ENCODE data around the gene NOLC1. TPM values are rescaled to one million over a fixed set of nuclear protein-coding genes. Genes with fewer than 3 reads are reported as not detected.
A peak's percentile ranks its signal among the peaks of the same experiment; 100 is the strongest.

Gene NOLC1
- polyA plus RNA-seq, 3 donors: 10.0 to 32.1 (median 19.3) TPM

GRCh38 chr10:102113261-102113955 lies 38.8 kb upstream of the NOLC1 start:
- WGBS (ENCODE audit: insufficient coverage): 66% methylated on average over 5 of the region's 7 CpGs
- H3K4me1 ChIP-seq (ENCODE audit: control insufficient read depth in 1 of 2, insufficient read depth in 2 of 2, low read length in 2 of 2): peaks cover 52 to 53% of the 10 kb centered on the region in 2 donors
- H3K9me3 ChIP-seq (replicated peaks in 1 of 2; ENCODE audit: control insufficient read depth in 1 of 2, insufficient read depth in 1 of 2, low read length in 2 of 2): no peaks in the 10 kb centered on the region
- peak overlapping the region; percentile 84 for H3K9ac ChIP-seq (ENCODE audit: insufficient read depth, low read length, poor library complexity, severe bottlenecking)
- peak overlapping the region; percentile 41 to 96 (median 79) for H3K4me3 ChIP-seq (replicated peaks in 1 of 3; ENCODE audit: low read depth in 2 of 3, low read length in 3 of 3)
- Mint-ChIP-seq H3K36me3 (peaks cover 34 to 37% of the 10 kb centered on the region in 2 donors), H3K27me3 (ENCODE audit: low read depth in 3 of 3) (no peaks in the 10 kb centered on the region), H3K27ac (peak overlapping the region in 6 of 7 donors; percentile 5 to 80 (median 55)), H3K4me3 (peak overlapping the region; percentile 85 to 86), H3K4me1 (peaks cover 50% of the 10 kb centered on the region), H3K9me3 (peaks cover 0 to 2% (median 0%) of the 10 kb centered on the region in 7 donors)
- H3K36me3 ChIP-seq (replicated peaks in 1 of 2; ENCODE audit: control insufficient read depth in 1 of 2, insufficient read depth in 2 of 2, low read length in 2 of 2): peaks cover 31 to 37% of the 10 kb centered on the region in 2 donors
- H3K27ac ChIP-seq (ENCODE audit: low read depth in 1 of 2, low read length in 2 of 2): peak overlapping the region in 1 of 2 donors; percentile 86
- DNase-seq: peak in 1 of 3 donors; percentile 4
- TF ChIP-seq CTCF (IDR thresholded peaks at IDR 0.05): no peak
- H4K20me1 ChIP-seq (ENCODE audit: insufficient read depth, low read length): peaks cover 82% of the 10 kb centered on the region
- H3K79me2 ChIP-seq (ENCODE audit: insufficient read depth, low read length): peaks cover 76% of the 10 kb centered on the region
- H3K4me2 ChIP-seq (replicated peaks; ENCODE audit: extremely low read depth, low read length, poor library complexity, severe bottlenecking): peak overlapping the region; percentile 89
- H3K27me3 ChIP-seq (ENCODE audit: control insufficient read depth in 2 of 2, insufficient read depth in 2 of 2, low read length in 2 of 2): no peaks in the 10 kb centered on the region
- H2AFZ ChIP-seq (ENCODE audit: insufficient read depth, low read depth, low read length, poor library complexity, severe bottlenecking): no peak overlapping the region
- intact Hi-C loops (cut with micrococcal nuclease): no loop called here

- Mint-ChIP-seq H3K27ac (peak overlapping the region in 4 of 7 donors; percentile 80 to 92 (median 85)), H3K36me3 (peaks cover 26 to 29% of the 10 kb centered on the region in 2 donors), H3K27me3 (ENCODE audit: low read depth in 3 of 3) (no peaks in the 10 kb centered on the region), H3K9me3 (peaks cover 0 to 2% (median 0%) of the 10 kb centered on the region in 7 donors), H3K4me3 (peak overlapping the region; percentile 86 to 98), H3K4me1 (peaks cover 58% of the 10 kb centered on the region)
- no peaks in the 10 kb centered on the region for H3K27me3 ChIP-seq (ENCODE audit: control insufficient read depth in 2 of 2, insufficient read depth in 2 of 2, low read length in 2 of 2)
- H3K79me2 ChIP-seq (ENCODE audit: insufficient read depth, low read length): peaks cover 84% of the 10 kb centered on the region
- peaks cover 60 to 61% of the 10 kb centered on the region in 2 donors for H3K4me1 ChIP-seq (ENCODE audit: control insufficient read depth in 1 of 2, insufficient read depth in 2 of 2, low read length in 2 of 2)
- WGBS (ENCODE audit: insufficient coverage): under 1% methylated on average over 36 of the region's 45 CpGs
- peak overlapping the region; percentile 89 for H3K4me2 ChIP-seq (replicated peaks; ENCODE audit: extremely low read depth, low read length, poor library complexity, severe bottlenecking)
- peaks cover 80% of the 10 kb centered on the region for H4K20me1 ChIP-seq (ENCODE audit: insufficient read depth, low read length)
- intact Hi-C loops (cut with micrococcal nuclease): no loop called here
- peak overlapping the region; percentile 53 to 88 for H3K27ac ChIP-seq (ENCODE audit: low read depth in 1 of 2, low read length in 2 of 2)
- peak overlapping the region; percentile 80 for H2AFZ ChIP-seq (ENCODE audit: insufficient read depth, low read depth, low read length, poor library complexity, severe bottlenecking)
- peak overlapping the region; percentile 41 to 96 (median 79) for H3K4me3 ChIP-seq (replicated peaks in 1 of 3; ENCODE audit: low read depth in 2 of 3, low read length in 3 of 3)
- peak overlapping the region; percentile 84 for H3K9ac ChIP-seq (ENCODE audit: insufficient read depth, low read length, poor library complexity, severe bottlenecking)
- H3K36me3 ChIP-seq (replicated peaks in 1 of 2; ENCODE audit: control insufficient read depth in 1 of 2, insufficient read depth in 2 of 2, low read length in 2 of 2): peaks cover 23 to 29% of the 10 kb centered on the region in 2 donors
- DNase-seq: peak in 2 of 3 donors; percentile 32 to 40
- H3K9me3 ChIP-seq (replicated peaks in 1 of 2; ENCODE audit: control insufficient read depth in 1 of 2, insufficient read depth in 1 of 2, low read length in 2 of 2): no peaks in the 10 kb centered on the region
- TF ChIP-seq CTCF (IDR thresholded peaks at IDR 0.05): no peak
These were observed 38.0 kb upstream of the NOLC1 start for GRCh38 chr10:102113956-102114857.

Measured in CD14-positive monocyte (primary cell).